Measurements from ENCODE around the gene DSTYK. TPM values are rescaled to one million over a fixed set of nuclear protein-coding genes. Genes with fewer than 3 reads are reported as not detected.
"Not testable (repeated sequence)": the region's sequence is repeated elsewhere in the genome, so short reads cannot be mapped to it uniquely, and the experiment has no call there.

The DSTYK gene
- total and polyA plus RNA-seq, 2 experiments from 2014 or later = 6.1 to 10.7 TPM

DNA sequence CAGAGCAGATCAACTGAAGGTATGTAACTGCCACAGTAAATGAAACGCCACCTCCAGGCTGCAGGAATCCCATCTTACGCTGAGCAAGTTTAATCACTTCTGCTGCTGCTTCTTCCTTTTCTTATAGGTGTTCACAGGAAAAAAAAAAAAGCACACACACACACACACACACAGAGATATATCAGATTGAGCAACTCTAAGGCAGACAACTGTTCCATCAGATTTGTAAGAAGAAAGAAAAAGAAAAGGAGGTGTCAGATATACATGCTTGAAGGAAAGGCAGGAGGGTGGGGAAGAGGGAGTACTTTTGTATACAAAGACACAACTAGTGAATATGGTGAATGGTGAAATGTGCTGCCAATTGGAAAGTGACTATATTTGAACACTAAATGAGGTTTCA is 28.6 kb downstream of the DSTYK start:
- no peaks in the 10 kb centered on the region; the same call in 1 of the 2 replicates for H3K36me3 ChIP-seq (ENCODE audit: insufficient read depth)
- no peaks in the 10 kb centered on the region; the same call in 1 of the 2 replicates for H4K20me1 ChIP-seq (replicated peaks; ENCODE audit: insufficient read depth)
- no peaks in the 10 kb centered on the region for H3K9me2 ChIP-seq (ENCODE audit: insufficient read depth)
- Mint-ChIP-seq H3K4me3 (no peak overlapping the region), H3K36me3 (ENCODE audit: low read depth) (no peaks in the 10 kb centered on the region; the same call in 1 of the 3 replicates), H3K4me1 (peaks cover 15% of the 10 kb centered on the region), H3K27me3 (ENCODE audit: insufficient read depth, low read depth, poor library complexity) (peaks cover 3% of the 10 kb centered on the region), H3K9me3 (no peaks in the 10 kb centered on the region), H3K27ac (no peak overlapping the region; the same call in 1 of the 2 replicates)
- no peaks in the 10 kb centered on the region for H3K27me3 ChIP-seq (ENCODE audit: insufficient read depth)
- H2AFZ ChIP-seq = no peak overlapping the region
- H3F3A ChIP-seq (replicated peaks; ENCODE audit: low read depth) = no peaks in the 10 kb centered on the region
- peaks cover 12% of the 10 kb centered on the region; the same call in 1 of the 2 replicates for H3K79me2 ChIP-seq (replicated peaks; ENCODE audit: insufficient read depth)
- ATAC-seq (no peak), DNase-seq (ENCODE audit: low spot score) (no peak)
- no peak overlapping the region for H3K27ac ChIP-seq (ENCODE audit: low read depth)
- H3K4me1 ChIP-seq (ENCODE audit: insufficient read depth) = peaks cover 11% of the 10 kb centered on the region
- H3K4me3 ChIP-seq = no peak overlapping the region
- H3K4me2 ChIP-seq = no peak overlapping the region
- TF ChIP-seq, protein P1, sequence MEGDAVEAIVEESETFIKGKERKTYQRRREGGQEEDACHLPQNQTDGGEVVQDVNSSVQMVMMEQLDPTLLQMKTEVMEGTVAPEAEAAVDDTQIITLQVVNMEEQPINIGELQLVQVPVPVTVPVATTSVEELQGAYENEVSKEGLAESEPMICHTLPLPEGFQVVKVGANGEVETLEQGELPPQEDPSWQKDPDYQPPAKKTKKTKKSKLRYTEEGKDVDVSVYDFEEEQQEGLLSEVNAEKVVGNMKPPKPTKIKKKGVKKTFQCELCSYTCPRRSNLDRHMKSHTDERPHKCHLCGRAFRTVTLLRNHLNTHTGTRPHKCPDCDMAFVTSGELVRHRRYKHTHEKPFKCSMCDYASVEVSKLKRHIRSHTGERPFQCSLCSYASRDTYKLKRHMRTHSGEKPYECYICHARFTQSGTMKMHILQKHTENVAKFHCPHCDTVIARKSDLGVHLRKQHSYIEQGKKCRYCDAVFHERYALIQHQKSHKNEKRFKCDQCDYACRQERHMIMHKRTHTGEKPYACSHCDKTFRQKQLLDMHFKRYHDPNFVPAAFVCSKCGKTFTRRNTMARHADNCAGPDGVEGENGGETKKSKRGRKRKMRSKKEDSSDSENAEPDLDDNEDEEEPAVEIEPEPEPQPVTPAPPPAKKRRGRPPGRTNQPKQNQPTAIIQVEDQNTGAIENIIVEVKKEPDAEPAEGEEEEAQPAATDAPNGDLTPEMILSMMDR (conservative IDR thresholded peaks at IDR 0.05; ENCODE audit: low read depth in 2 of 2) = 0 out of 4 replicates have a peak, but pooled peaks of 1 of the 2 experiments have one; percentile 3
- TF ChIP-seq CREB1 (CRISPR knock-in tag; IDR thresholded peaks at IDR 0.05; ENCODE audit: low read depth) = no peak

GRCh38 chr1:205180331-205180730 is 31.2 kb downstream of the DSTYK start:
- not testable (repeated sequence) for DNase-seq (ENCODE audit: low spot score); ATAC-seq; H4K20me1 ChIP-seq (replicated peaks; ENCODE audit: insufficient read depth); H3K4me3 ChIP-seq; H2AFZ ChIP-seq; H3K27ac Mint-ChIP-seq; H3F3A ChIP-seq (replicated peaks; ENCODE audit: low read depth); H3K4me3 Mint-ChIP-seq; H3K4me2 ChIP-seq; H3K4me1 ChIP-seq (ENCODE audit: insufficient read depth); H3K9me2 ChIP-seq (ENCODE audit: insufficient read depth); H3K27me3 ChIP-seq (ENCODE audit: insufficient read depth); H3K36me3 ChIP-seq (ENCODE audit: insufficient read depth); H3K79me2 ChIP-seq (replicated peaks; ENCODE audit: insufficient read depth); H3K4me1 Mint-ChIP-seq; H3K27me3 Mint-ChIP-seq (ENCODE audit: insufficient read depth, low read depth, poor library complexity); H3K9me3 Mint-ChIP-seq; H3K36me3 Mint-ChIP-seq (ENCODE audit: low read depth); H3K27ac ChIP-seq (ENCODE audit: low read depth)

DNA sequence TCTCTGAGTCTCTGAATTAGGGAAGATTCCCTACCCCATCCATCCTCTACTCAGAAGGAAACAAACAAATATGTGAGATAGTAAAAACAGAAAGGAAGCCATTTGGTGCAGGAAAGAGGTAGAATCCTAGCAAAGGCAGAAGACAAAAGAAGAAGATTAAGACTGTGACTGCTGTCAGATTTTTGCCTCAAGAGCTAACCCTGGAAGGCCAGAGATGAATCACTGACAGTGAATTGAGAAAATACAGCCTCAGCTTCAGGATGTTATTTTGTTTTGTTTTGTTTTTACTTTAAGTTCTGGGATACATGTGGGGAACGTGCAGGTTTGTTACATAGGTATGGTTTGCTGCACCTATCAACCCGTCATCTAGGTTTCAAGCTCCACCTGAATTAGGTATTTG is 31.7 kb downstream of the DSTYK start:
- H3K36me3 Mint-ChIP-seq (ENCODE audit: low read depth) = no peaks in the 10 kb centered on the region; the same call in 2 of the 3 replicates
- Histone ChIP-seq H3K9me2 (ENCODE audit: insufficient read depth) (no peaks in the 10 kb centered on the region), H3K27me3 (ENCODE audit: insufficient read depth) (no peaks in the 10 kb centered on the region), H3K4me1 (ENCODE audit: insufficient read depth) (peaks cover 4% of the 10 kb centered on the region; the same call in 1 of the 2 replicates), H3K27ac (ENCODE audit: low read depth) (peak overlapping the region; percentile 42; the same call in 1 of the 2 replicates), H3K4me2 (no peak overlapping the region), H3K4me3 (no peak overlapping the region), H3K36me3 (ENCODE audit: insufficient read depth) (no peaks in the 10 kb centered on the region; the same call in 1 of the 2 replicates), H3F3A (replicated peaks; ENCODE audit: low read depth) (no peaks in the 10 kb centered on the region), H2AFZ (no peak overlapping the region), H3K79me2 (replicated peaks; ENCODE audit: insufficient read depth) (peaks cover 4% of the 10 kb centered on the region), H4K20me1 (replicated peaks; ENCODE audit: insufficient read depth) (no peaks in the 10 kb centered on the region; the same call in 1 of the 2 replicates)
- no peak for DNase-seq (ENCODE audit: low spot score)
- no peak overlapping the region for H3K4me3 Mint-ChIP-seq
- no peak for ATAC-seq
- no peaks in the 10 kb centered on the region for H3K9me3 Mint-ChIP-seq
- H3K27ac Mint-ChIP-seq = no peak overlapping the region
- H3K27me3 Mint-ChIP-seq (ENCODE audit: insufficient read depth, low read depth, poor library complexity) = peaks cover 5% of the 10 kb centered on the region
- H3K4me1 Mint-ChIP-seq = peaks cover 3% of the 10 kb centered on the region; the same call in 2 of the 3 replicates
- TF ChIP-seq ZNF331 (CRISPR knock-in tag; IDR thresholded peaks at IDR 0.05; ENCODE audit: low read depth) (no peak), EZH2phosphoT487 (IDR thresholded peaks at IDR 0.05; ENCODE audit: unreplicated experiment) (no peak), CREB1 (CRISPR knock-in tag; IDR thresholded peaks at IDR 0.05; ENCODE audit: low read depth) (no peak), NANOG (IDR thresholded peaks at IDR 0.05; ENCODE audit: borderline replicate concordance) (no peak), ZNF114 (CRISPR knock-in tag; IDR thresholded peaks at IDR 0.05) (no peak)
- TF ChIP-seq, protein P1 (conservative IDR thresholded peaks at IDR 0.05; ENCODE audit: low read depth in 2 of 2) = no peak

Data from GM23338 (cell line).